ENCODE measurements around the gene LTBP1. TPM values are rescaled to one million over a fixed set of nuclear protein-coding genes. Genes with fewer than 3 reads are reported as not detected.

The LTBP1 gene
- total and polyA plus RNA-seq, 5 donors from 2014 or later, result 3.7 TPM; not detected in 4

DNA sequence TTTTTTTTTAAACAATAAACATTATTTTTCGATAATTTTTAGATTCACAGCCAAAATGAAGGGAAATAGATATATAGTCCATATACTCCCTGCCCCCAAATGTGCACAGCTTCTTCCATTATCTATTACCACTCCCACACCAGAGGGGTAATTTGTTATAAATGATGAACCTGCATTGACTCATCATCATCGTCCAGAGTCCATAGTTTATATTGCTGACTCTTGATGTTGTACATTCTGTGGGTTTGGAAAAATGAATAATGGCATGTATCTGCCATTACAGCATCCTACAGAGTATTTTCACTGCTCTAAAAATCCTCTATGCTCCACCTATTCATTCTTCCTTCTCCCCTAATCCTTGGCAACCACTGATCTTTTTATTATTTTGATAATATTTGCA, 121.5 kb downstream of the LTBP1 start:
- Mint-ChIP-seq H3K27ac (no peak overlapping the region), H3K36me3 (no peaks in the 10 kb centered on the region), H3K9me3 (peaks cover 0 to 2% (median 0%) of the 10 kb centered on the region in 7 donors), H3K4me1 (peaks cover 0 to 4% (median 0%) of the 10 kb centered on the region in 4 donors), H3K4me3 (no peak overlapping the region), H3K27me3 (peaks cover 19% of the 10 kb centered on the region)
- H3K36me3 ChIP-seq (ENCODE audit: control insufficient read depth, insufficient read depth, low read length), result no peaks in the 10 kb centered on the region
- DNase-seq (no peak), ATAC-seq (ENCODE audit: low read depth in 2 of 2) (no peak)
- H3K9me3 ChIP-seq (ENCODE audit: control insufficient read depth in 2 of 2, low read length in 2 of 2), result no peaks in the 10 kb centered on the region
- no peaks in the 10 kb centered on the region for H3K4me1 ChIP-seq (ENCODE audit: control insufficient read depth, insufficient read depth, low read length, poor library complexity, severe bottlenecking)
- H3K4me3 ChIP-seq (ENCODE audit: low read depth, low read length), result no peak overlapping the region
- no peak overlapping the region for H3K27ac ChIP-seq (ENCODE audit: insufficient read depth, low read length, poor library complexity, severe bottlenecking)
- peaks cover 2% of the 10 kb centered on the region for H3K27me3 ChIP-seq (ENCODE audit: control insufficient read depth, insufficient read depth, low read length)

DNA sequence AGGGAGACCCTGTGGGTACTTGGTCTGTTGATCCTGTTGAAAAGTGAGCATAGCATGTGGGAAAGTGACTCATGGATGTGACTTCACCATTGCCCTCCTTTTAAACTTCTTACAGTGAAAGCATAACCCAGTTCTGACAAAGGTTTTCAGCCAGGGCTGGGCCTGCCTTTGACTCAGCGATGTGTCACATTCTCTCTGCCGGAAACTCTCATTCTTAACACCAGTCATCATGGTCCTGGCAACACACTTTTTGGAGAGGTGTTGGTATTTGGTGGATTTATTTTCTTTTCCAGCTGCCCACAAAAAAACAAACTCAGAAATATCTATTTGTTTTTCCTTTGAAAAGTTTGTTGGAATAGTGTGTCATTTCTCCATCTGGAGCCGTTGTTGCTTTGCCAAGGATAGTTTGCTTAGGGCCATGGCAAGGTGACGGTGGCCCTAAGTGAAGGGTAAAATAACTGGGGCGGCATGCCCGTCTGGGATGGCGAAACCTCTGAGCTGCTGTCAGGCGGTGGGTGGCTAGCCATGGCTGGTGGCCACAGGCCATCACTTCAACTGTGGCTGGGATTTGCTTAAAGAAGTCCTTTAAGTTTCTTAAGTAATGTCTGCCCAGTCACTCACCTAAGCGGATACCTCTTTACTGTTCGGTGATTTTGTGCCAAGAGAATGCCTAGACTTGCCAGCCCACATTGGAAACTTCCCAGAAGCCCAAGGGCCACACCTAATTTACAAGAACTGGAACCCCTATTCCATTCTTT, 123.3 kb downstream of the LTBP1 start:
- Histone ChIP-seq H3K36me3 (ENCODE audit: control insufficient read depth, insufficient read depth, low read length) (no peaks in the 10 kb centered on the region), H3K4me1 (ENCODE audit: control insufficient read depth, insufficient read depth, low read length, poor library complexity, severe bottlenecking) (no peaks in the 10 kb centered on the region), H3K27me3 (ENCODE audit: control insufficient read depth, insufficient read depth, low read length) (no peaks in the 10 kb centered on the region), H3K9me3 (ENCODE audit: control insufficient read depth in 2 of 2, low read length in 2 of 2) (no peaks in the 10 kb centered on the region), H3K27ac (ENCODE audit: insufficient read depth, low read length, poor library complexity, severe bottlenecking) (no peak overlapping the region), H3K4me3 (ENCODE audit: low read depth, low read length) (no peak overlapping the region)
- ATAC-seq (ENCODE audit: low read depth in 2 of 2), result no peak
- peak in 1 of 3 donors; percentile 6 for DNase-seq
- Mint-ChIP-seq H3K4me3 (no peak overlapping the region), H3K4me1 (peaks cover 0 to 4% (median 0%) of the 10 kb centered on the region in 4 donors), H3K27ac (no peak overlapping the region), H3K27me3 (peaks cover 19% of the 10 kb centered on the region), H3K9me3 (peaks cover 0 to 2% (median 0%) of the 10 kb centered on the region in 7 donors), H3K36me3 (no peaks in the 10 kb centered on the region)

DNA sequence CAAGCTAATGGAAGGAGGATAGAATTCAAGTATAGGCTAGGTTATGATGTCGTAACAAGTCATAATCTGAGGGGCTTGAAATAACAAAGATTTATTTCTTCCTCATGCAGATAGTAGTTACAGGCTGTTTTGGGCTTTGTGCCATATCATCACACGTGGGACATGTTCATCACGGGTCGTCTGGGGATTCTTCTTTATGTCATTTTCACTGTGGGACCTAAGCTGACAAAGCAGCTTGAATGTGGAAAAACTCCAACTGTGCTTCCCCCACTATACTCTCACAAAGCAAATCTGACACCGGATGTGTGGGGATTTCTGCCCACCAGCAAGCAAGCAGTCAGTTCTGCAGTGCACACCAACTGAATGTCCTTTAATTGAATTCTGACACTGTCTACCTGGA, 124.8 kb downstream of the LTBP1 start:
- no peak overlapping the region for H3K4me3 ChIP-seq (ENCODE audit: low read depth, low read length)
- H3K4me1 ChIP-seq (ENCODE audit: control insufficient read depth, insufficient read depth, low read length, poor library complexity, severe bottlenecking), result no peaks in the 10 kb centered on the region
- Mint-ChIP-seq H3K4me1 (no peaks in the 10 kb centered on the region), H3K9me3 (peaks cover 0 to 2% (median 0%) of the 10 kb centered on the region in 7 donors), H3K36me3 (no peaks in the 10 kb centered on the region), H3K27me3 (peaks cover 12% of the 10 kb centered on the region), H3K27ac (no peak overlapping the region), H3K4me3 (no peak overlapping the region)
- no peak for ATAC-seq (ENCODE audit: low read depth in 2 of 2)
- H3K36me3 ChIP-seq (ENCODE audit: control insufficient read depth, insufficient read depth, low read length), result no peaks in the 10 kb centered on the region
- no peak for DNase-seq
- no peaks in the 10 kb centered on the region for H3K27me3 ChIP-seq (ENCODE audit: control insufficient read depth, insufficient read depth, low read length)
- no peaks in the 10 kb centered on the region for H3K9me3 ChIP-seq (ENCODE audit: control insufficient read depth in 2 of 2, low read length in 2 of 2)
- H3K27ac ChIP-seq (ENCODE audit: insufficient read depth, low read length, poor library complexity, severe bottlenecking), result no peak overlapping the region

DNA sequence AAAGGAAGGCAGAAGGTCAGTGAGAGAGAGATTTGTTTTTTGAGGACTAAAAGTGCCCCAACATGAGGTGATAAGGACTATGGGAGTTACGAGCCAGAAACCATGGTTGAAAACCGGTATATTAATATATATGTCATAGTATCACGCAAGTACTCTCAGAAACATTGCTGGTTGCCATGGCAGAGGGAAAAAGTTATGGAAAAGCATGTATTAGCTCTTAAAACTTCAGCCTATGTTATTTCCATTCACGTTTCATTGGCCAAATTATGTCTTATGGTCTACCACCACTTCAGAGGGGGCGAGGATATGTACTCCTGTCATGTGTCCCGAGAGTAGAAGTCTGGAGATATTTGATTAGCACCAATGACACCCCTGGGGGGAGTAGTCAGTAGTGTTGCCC, 125.9 kb downstream of the LTBP1 start:
- Histone ChIP-seq H3K4me1 (ENCODE audit: control insufficient read depth, insufficient read depth, low read length, poor library complexity, severe bottlenecking) (no peaks in the 10 kb centered on the region), H3K36me3 (ENCODE audit: control insufficient read depth, insufficient read depth, low read length) (no peaks in the 10 kb centered on the region), H3K9me3 (ENCODE audit: control insufficient read depth in 2 of 2, low read length in 2 of 2) (no peaks in the 10 kb centered on the region), H3K4me3 (ENCODE audit: low read depth, low read length) (no peak overlapping the region), H3K27me3 (ENCODE audit: control insufficient read depth, insufficient read depth, low read length) (no peaks in the 10 kb centered on the region), H3K27ac (ENCODE audit: insufficient read depth, low read length, poor library complexity, severe bottlenecking) (no peak overlapping the region)
- Mint-ChIP-seq H3K27me3 (peaks cover 8% of the 10 kb centered on the region), H3K36me3 (no peaks in the 10 kb centered on the region), H3K4me1 (no peaks in the 10 kb centered on the region), H3K4me3 (no peak overlapping the region), H3K27ac (no peak overlapping the region), H3K9me3 (peaks cover 0 to 2% (median 0%) of the 10 kb centered on the region in 7 donors)
- DNase-seq (no peak), ATAC-seq (ENCODE audit: low read depth in 2 of 2) (no peak)

DNA sequence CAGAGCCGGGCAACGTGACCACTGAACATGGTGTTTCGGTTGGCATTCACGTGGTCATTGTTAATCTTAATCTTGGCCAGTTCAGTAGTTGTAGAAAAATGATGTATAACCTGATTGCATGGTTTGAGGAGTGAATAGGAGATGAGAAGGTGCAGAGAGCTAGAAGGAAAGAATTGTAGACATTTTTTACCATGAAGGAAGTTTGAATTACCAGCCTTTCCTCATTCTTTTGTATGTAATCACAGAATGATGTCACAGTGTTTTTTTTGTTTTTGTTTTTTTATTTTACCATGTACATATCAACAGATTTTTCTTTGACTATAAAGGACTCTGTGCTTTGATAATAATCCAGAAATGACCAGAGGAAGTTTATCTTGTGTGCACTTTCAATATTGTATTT, 126.3 kb downstream of the LTBP1 start:
- Mint-ChIP-seq H3K36me3 (no peaks in the 10 kb centered on the region), H3K4me1 (no peaks in the 10 kb centered on the region), H3K9me3 (peaks cover 0 to 2% (median 0%) of the 10 kb centered on the region in 7 donors), H3K4me3 (no peak overlapping the region), H3K27me3 (peaks cover 5% of the 10 kb centered on the region), H3K27ac (no peak overlapping the region)
- no peak for DNase-seq
- no peaks in the 10 kb centered on the region for H3K27me3 ChIP-seq (ENCODE audit: control insufficient read depth, insufficient read depth, low read length)
- H3K4me3 ChIP-seq (ENCODE audit: low read depth, low read length), result no peak overlapping the region
- no peak overlapping the region for H3K27ac ChIP-seq (ENCODE audit: insufficient read depth, low read length, poor library complexity, severe bottlenecking)
- no peak for ATAC-seq (ENCODE audit: low read depth in 2 of 2)
- no peaks in the 10 kb centered on the region for H3K9me3 ChIP-seq (ENCODE audit: control insufficient read depth in 2 of 2, low read length in 2 of 2)
- H3K36me3 ChIP-seq (ENCODE audit: control insufficient read depth, insufficient read depth, low read length), result no peaks in the 10 kb centered on the region
- no peaks in the 10 kb centered on the region for H3K4me1 ChIP-seq (ENCODE audit: control insufficient read depth, insufficient read depth, low read length, poor library complexity, severe bottlenecking)

DNA sequence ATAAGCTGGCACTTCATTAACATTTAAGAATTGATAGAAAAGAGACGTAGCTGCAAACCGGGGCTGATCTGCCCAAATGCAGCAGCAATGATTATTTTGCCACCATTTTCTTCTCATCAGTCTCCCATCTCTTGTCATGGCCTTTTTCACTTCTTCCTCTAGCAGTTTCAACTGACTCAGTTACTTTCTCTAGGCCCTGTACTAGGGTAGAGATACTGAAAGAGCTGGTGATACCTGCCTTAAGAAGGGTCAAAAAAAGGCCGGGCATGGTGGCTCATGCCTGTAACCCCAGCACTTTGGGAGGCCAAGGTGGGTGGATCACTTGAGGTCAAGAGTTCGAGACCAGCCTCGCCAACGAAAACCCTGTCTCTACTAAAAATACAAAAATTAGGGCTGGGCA, 127.4 kb downstream of the LTBP1 start:
- H3K27me3 ChIP-seq (ENCODE audit: control insufficient read depth, insufficient read depth, low read length), result no peaks in the 10 kb centered on the region
- no peak overlapping the region for H3K27ac ChIP-seq (ENCODE audit: insufficient read depth, low read length, poor library complexity, severe bottlenecking)
- H3K27me3 Mint-ChIP-seq, result peaks cover 5% of the 10 kb centered on the region
- no peaks in the 10 kb centered on the region for H3K4me1 ChIP-seq (ENCODE audit: control insufficient read depth, insufficient read depth, low read length, poor library complexity, severe bottlenecking)
- H3K36me3 Mint-ChIP-seq, result no peaks in the 10 kb centered on the region
- DNase-seq (no peak), ATAC-seq (ENCODE audit: low read depth in 2 of 2) (no peak)
- H3K9me3 Mint-ChIP-seq, result peaks cover 0 to 2% (median 0%) of the 10 kb centered on the region in 7 donors
- H3K4me3 Mint-ChIP-seq, result no peak overlapping the region
- H3K27ac Mint-ChIP-seq, result no peak overlapping the region
- no peaks in the 10 kb centered on the region for H3K4me1 Mint-ChIP-seq
- H3K9me3 ChIP-seq (ENCODE audit: control insufficient read depth in 2 of 2, low read length in 2 of 2), result no peaks in the 10 kb centered on the region
- no peaks in the 10 kb centered on the region for H3K36me3 ChIP-seq (ENCODE audit: control insufficient read depth, insufficient read depth, low read length)
- H3K4me3 ChIP-seq (ENCODE audit: low read depth, low read length), result no peak overlapping the region

DNA sequence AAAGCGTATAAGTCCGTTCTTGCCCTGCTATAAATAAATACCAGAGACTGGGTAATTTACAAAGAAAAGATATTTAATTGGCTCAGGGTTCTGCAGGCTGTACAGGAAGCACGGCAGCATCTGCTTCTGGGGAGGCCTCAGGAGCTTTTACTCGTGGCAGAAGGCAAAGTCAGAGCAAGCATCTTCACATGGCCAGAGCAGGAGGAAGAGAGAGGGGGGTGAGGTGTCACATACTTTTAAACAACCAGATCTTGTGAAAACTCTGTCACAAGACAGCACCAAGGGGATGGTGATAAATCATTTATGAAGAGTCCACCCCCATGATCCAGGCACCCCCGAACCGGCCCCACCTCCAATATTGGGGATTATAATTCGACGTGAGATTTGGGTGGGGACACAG, 130.6 kb downstream of the LTBP1 start:
- H3K36me3 ChIP-seq (ENCODE audit: control insufficient read depth, insufficient read depth, low read length), result no peaks in the 10 kb centered on the region
- Mint-ChIP-seq H3K9me3 (peaks cover 0 to 6% (median 0%) of the 10 kb centered on the region in 7 donors), H3K27me3 (peaks cover 12% of the 10 kb centered on the region), H3K36me3 (no peaks in the 10 kb centered on the region), H3K4me3 (no peak overlapping the region), H3K4me1 (no peaks in the 10 kb centered on the region), H3K27ac (no peak overlapping the region)
- DNase-seq (no peak), ATAC-seq (ENCODE audit: low read depth in 2 of 2) (no peak)
- H3K27me3 ChIP-seq (ENCODE audit: control insufficient read depth, insufficient read depth, low read length), result no peaks in the 10 kb centered on the region
- H3K4me3 ChIP-seq (ENCODE audit: low read depth, low read length), result no peak overlapping the region
- no peak overlapping the region for H3K27ac ChIP-seq (ENCODE audit: insufficient read depth, low read length, poor library complexity, severe bottlenecking)
- no peaks in the 10 kb centered on the region for H3K4me1 ChIP-seq (ENCODE audit: control insufficient read depth, insufficient read depth, low read length, poor library complexity, severe bottlenecking)
- no peaks in the 10 kb centered on the region for H3K9me3 ChIP-seq (ENCODE audit: control insufficient read depth in 2 of 2, low read length in 2 of 2)

DNA sequence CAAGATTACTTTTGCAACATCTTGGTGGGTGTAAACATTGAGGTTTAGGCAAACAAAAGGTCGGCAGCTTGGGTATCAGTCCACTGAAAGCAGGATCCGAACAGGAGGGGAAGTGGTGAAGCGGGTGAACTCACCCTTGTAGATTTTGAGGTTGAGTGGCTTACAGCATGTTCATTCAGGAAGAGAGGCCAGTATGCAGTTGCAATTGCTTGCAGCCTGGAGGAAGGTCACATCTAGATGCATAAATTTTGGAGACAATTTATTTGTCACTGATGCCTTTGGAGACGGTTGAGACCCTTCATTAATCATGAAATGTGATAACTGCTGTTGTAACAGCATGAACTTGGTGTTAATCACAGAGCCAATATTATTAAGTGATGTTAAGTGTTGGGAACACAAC, 131.1 kb downstream of the LTBP1 start:
- Histone ChIP-seq H3K9me3 (ENCODE audit: control insufficient read depth in 2 of 2, low read length in 2 of 2) (no peaks in the 10 kb centered on the region), H3K27ac (ENCODE audit: insufficient read depth, low read length, poor library complexity, severe bottlenecking) (no peak overlapping the region), H3K27me3 (ENCODE audit: control insufficient read depth, insufficient read depth, low read length) (no peaks in the 10 kb centered on the region), H3K4me3 (ENCODE audit: low read depth, low read length) (no peak overlapping the region), H3K4me1 (ENCODE audit: control insufficient read depth, insufficient read depth, low read length, poor library complexity, severe bottlenecking) (no peaks in the 10 kb centered on the region), H3K36me3 (ENCODE audit: control insufficient read depth, insufficient read depth, low read length) (no peaks in the 10 kb centered on the region)
- H3K27me3 Mint-ChIP-seq, result peaks cover 10% of the 10 kb centered on the region
- H3K4me1 Mint-ChIP-seq, result no peaks in the 10 kb centered on the region
- H3K36me3 Mint-ChIP-seq, result no peaks in the 10 kb centered on the region
- DNase-seq (no peak), ATAC-seq (ENCODE audit: low read depth in 2 of 2) (no peak)
- no peak overlapping the region for H3K4me3 Mint-ChIP-seq
- peaks cover 0 to 5% (median 0%) of the 10 kb centered on the region in 7 donors for H3K9me3 Mint-ChIP-seq
- H3K27ac Mint-ChIP-seq, result no peak overlapping the region
